OCI-LY1 (cell line): Measurements from ENCODE around the gene KIF22.

Experiments used
- CTCF ChIP-seq: fragments of 200-600 bp; sonication (generic), shearing (Covaris generic); IDR thresholded peaks from 2 replicates; pipeline ENCODE4 v1.5.1; 2017; ENCODE audit warnings: mild to moderate bottlenecking, antibody characterized with exemption, low read length, moderate library complexity, mixed read lengths
- EZH2 ChIP-seq: fragments of 200-600 bp; sonication (generic), shearing (Covaris generic); IDR thresholded peaks from 2 replicates; pipeline ENCODE4 v1.8.0; 2017; ENCODE audit warnings: borderline replicate concordance, mixed run types, mild to moderate bottlenecking, antibody characterized with exemption, low read length, moderate library complexity, mixed read lengths

GRCh38 chr16:29808219-29808900 is 17.8 kb downstream of the KIF22 start:
- TF ChIP-seq CTCF (no peak), EZH2 (no peak)
